Transverse colon (tissue), 4 donors: ENCODE results near the gene PHPT1. TPM values are rescaled to one million over a fixed set of nuclear protein-coding genes. Genes with fewer than 3 reads are reported as not detected.
"Not testable (repeated sequence)": the region's sequence is repeated elsewhere in the genome, so short reads cannot be mapped to it uniquely, and the experiment has no call there.

Experiments used
- DNase-seq: peaks from one replicate; pipeline ENCODE4 v3.0.0-alpha.2; 2019
- H3K27ac ChIP-seq, 4 donors: fragments of 200-600 bp; sonication (generic); 2 replicates each; pipeline ENCODE4 v1.5.1; 2016 to 2018; ENCODE audit warnings: inconsistent platforms in 4 of 4
- H3K27me3 ChIP-seq: fragments of 200-600 bp; sonication (generic); 2 replicates; pipeline ENCODE4 v1.5.1; 2017; ENCODE audit warnings: inconsistent platforms
- H3K36me3 ChIP-seq, 4 donors: fragments of 200-600 bp; sonication (generic); 2 replicates each; pipeline ENCODE4 v1.5.1; 2017 to 2019; ENCODE audit warnings: inconsistent platforms in 4 of 4
- H3K4me1 ChIP-seq, 4 donors: fragments of 200-600 bp; sonication (generic); 2 replicates each; pipeline ENCODE4 v1.5.1; 2017 to 2020; ENCODE audit warnings: inconsistent platforms in 4 of 4
- H3K4me3 ChIP-seq, 4 donors: fragments of 200-600 bp; sonication (generic); 1 replicate in 1 of 4; 2 replicates in 3 of 4; pipeline versions ENCODE4 v1.5.1 to v1.6.1; 2017 to 2019; ENCODE audit warnings: inconsistent platforms in 4 of 4
- H3K9me3 ChIP-seq, 2 donors: fragments of 200-600 bp; sonication (generic); 2 replicates each; pipeline ENCODE4 v1.5.1; 2017 to 2019; ENCODE audit warnings: inconsistent platforms in 2 of 2
- EP300 ChIP-seq: sonication (generic); formaldehyde crosslinking; IDR thresholded peaks from one replicate; pipeline ENCODE4 v1.6.1; 2017; ENCODE audit warnings: antibody characterized with exemption, low read depth
- POLR2A ChIP-seq: fragments of 450-650 bp; IDR thresholded peaks from one replicate; pipeline ENCODE4 v1.6.1; 2016; ENCODE audit warnings: antibody characterized with exemption, mild to moderate bottlenecking, moderate library complexity
- POLR2AphosphoS5 ChIP-seq, 3 donors: sonication (generic); formaldehyde crosslinking; IDR thresholded peaks; one replicate each; pipeline ENCODE4 v1.6.1; 2016; ENCODE audit warnings: antibody characterized with exemption in 3 of 3
- WGBS, 2 donors: methylation state at CpG; one replicate each; pipeline ENCODE4 v1.1.5; 2018; ENCODE audit warnings: low coverage in 1 of 2; 5-methylcytosine and 5-hydroxymethylcytosine counted together
- in situ Hi-C, 4 donors: fragments of 200-750 bp; cut with MboI; loops; one replicate each; pipeline versions ENCODE4 v1.15.0 to v1.15.1; 2017; ENCODE audit warnings: low sequenced_read_pairs in 3 of 4, low pct_ligation_motif_present in 1 of 4, low pct_unique_long_range_greater_than_20kb in 1 of 4
- intact Hi-C: fragments of 100-400 bp; cut with DNase I; formaldehyde crosslinking; loops from one replicate; pipeline ENCODE4 v1.15.1; 2023; ENCODE audit warnings: low total_unique reads
- total RNA-seq, 4 donors: library from RNA; depleted of rRNA; stranded (reverse); fragments of >200 nt; gene quantifications; one replicate each; pipeline ENCODE4 v1.1.0, GENCODE V29; 2016
- TF ChIP-seq, protein P1 (sequence below), 5 experiments: fragments of 200-600 bp in 3 of 5; fragments of 450-650 bp in 2 of 5; sonication (generic) in 3 of 5; IDR thresholded peaks; 1 replicate in 2 of 5; 2 replicates in 3 of 5; pipeline ENCODE4 v1.5.1; 2016 to 2017; ENCODE audit warnings: antibody characterized with exemption in 5 of 5, inconsistent platforms in 3 of 5, mild to moderate bottlenecking in 2 of 5, moderate library complexity in 1 of 5

Gene PHPT1
- total RNA-seq, 4 donors from 2014 or later = 69.7 to 134 (median 107) TPM

DNA sequence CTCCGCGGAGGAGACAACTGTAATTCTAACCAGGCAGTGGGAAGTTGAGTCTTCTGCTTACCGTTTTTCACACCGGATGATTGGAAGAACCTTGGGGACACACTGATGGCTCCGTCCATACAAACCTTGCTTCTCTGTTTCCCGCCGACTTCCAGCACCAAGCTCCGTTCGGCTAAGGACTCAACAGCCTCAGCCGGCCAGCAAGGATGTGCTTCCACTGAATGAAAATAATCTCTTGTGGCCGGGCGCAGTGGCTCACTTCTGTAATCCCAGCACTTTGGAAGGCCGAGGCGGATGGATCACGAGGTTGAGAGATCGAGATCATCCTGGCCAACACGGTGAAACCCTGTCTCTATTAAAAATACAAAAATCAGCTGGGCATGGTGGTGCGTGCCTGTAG is 18.7 kb downstream of the PHPT1 start:
- H3K27me3 ChIP-seq = no peaks in the 10 kb centered on the region
- 97 to 98% methylated on average over 9 to 18 of the region's 18 CpGs for WGBS, 2 donors
- peaks cover 0 to 8% (median 3%) of the 10 kb centered on the region in 4 donors for H3K36me3 ChIP-seq
- H3K4me1 ChIP-seq = peaks cover 7 to 31% (median 20%) of the 10 kb centered on the region in 4 donors
- intact Hi-C loops = loop anchor here (10.0 kb wide), 1 partner anchor 77 kb away; the partner anchor contains the start of genes C8G and FBXW5
- no peak overlapping the region for H3K4me3 ChIP-seq
- in situ Hi-C loops = no loop called here
- no peak for DNase-seq
- TF ChIP-seq EP300 (no peak), POLR2A (no peak)
- TF ChIP-seq, protein P1, sequence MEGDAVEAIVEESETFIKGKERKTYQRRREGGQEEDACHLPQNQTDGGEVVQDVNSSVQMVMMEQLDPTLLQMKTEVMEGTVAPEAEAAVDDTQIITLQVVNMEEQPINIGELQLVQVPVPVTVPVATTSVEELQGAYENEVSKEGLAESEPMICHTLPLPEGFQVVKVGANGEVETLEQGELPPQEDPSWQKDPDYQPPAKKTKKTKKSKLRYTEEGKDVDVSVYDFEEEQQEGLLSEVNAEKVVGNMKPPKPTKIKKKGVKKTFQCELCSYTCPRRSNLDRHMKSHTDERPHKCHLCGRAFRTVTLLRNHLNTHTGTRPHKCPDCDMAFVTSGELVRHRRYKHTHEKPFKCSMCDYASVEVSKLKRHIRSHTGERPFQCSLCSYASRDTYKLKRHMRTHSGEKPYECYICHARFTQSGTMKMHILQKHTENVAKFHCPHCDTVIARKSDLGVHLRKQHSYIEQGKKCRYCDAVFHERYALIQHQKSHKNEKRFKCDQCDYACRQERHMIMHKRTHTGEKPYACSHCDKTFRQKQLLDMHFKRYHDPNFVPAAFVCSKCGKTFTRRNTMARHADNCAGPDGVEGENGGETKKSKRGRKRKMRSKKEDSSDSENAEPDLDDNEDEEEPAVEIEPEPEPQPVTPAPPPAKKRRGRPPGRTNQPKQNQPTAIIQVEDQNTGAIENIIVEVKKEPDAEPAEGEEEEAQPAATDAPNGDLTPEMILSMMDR (IDR thresholded peaks at IDR 0.05) = no peak
- no peak overlapping the region for H3K27ac ChIP-seq
- H3K9me3 ChIP-seq = no peaks in the 10 kb centered on the region

DNA sequence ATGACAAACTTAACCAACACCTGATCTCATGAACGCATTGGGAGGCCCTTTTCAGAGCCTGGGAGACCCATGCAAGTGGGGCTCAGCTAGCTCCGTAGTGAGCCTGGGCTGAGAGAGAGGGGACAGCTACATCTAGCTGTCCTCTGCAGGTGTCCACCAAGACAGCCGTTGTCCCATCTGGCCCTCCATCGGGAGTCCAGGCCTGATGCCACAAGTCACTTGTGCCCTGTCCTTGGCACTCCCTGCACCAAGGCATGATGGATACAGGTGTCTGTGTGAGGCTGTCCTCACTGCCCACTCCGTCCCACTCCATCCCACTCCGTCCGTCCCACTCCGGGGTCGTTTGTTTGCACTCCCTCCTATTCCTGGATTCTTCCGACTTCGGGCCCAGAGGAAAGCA is 19.4 kb downstream of the PHPT1 start:
- 89% methylated on average over 11 of the region's 11 CpGs; no CpG with 5 or more reads in 1 of the 2 donors for WGBS, 2 donors

DNA sequence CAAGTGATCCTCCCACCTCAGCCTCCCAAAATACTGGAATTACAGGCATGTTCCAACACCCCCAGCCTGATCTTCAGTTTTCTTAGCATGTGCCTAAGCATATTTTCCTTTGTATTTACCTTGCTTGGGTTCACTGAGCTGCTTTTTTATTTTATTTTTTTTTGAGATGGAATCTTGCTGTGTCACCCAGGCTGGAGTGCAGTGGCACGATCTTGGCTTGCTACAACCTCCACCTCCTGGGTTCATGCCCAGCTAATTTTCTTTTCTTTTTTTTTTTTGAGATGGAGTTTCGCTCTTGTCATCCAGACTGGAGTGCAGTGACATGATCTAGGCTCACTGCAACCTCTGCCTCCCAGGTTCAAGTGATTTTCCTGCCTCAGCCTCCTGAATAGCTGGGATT is 20.4 kb downstream of the PHPT1 start:
- DNase-seq, H3K36me3 ChIP-seq, H3K27me3 ChIP-seq, H3K4me3 ChIP-seq, in situ Hi-C loops, H3K27ac ChIP-seq, H3K9me3 ChIP-seq: not testable (repeated sequence)
- intact Hi-C loops = loop anchor here (10.0 kb wide), 1 partner anchor 75 kb away; the partner anchor contains the start of genes C8G and FBXW5
- H3K4me1 ChIP-seq = peaks cover 0 to 19% (median 16%) of the 10 kb centered on the region in 4 donors
- WGBS, 2 donors = 86 to 90% methylated on average over 1 to 2 of the region's 2 CpGs

More for the DNA sequence above, 19.4 kb downstream of the PHPT1 start:
- no peak for DNase-seq
- peaks cover 0 to under 1% (median 0%) of the 10 kb centered on the region in 4 donors for H3K36me3 ChIP-seq
- no peak for TF ChIP-seq POLR2A
- TF ChIP-seq, protein P1 (IDR thresholded peaks at IDR 0.05) = no peak
- no peak overlapping the region for H3K4me3 ChIP-seq
- in situ Hi-C loops = no loop called here
- peaks cover 7 to 29% (median 20%) of the 10 kb centered on the region in 4 donors for H3K4me1 ChIP-seq
- no peak overlapping the region for H3K27ac ChIP-seq
- no peaks in the 10 kb centered on the region for H3K9me3 ChIP-seq
- intact Hi-C loops = loop anchor here (10.0 kb wide), 1 partner anchor 76 kb away; the partner anchor contains the start of genes C8G and FBXW5
- no peaks in the 10 kb centered on the region for H3K27me3 ChIP-seq

DNA sequence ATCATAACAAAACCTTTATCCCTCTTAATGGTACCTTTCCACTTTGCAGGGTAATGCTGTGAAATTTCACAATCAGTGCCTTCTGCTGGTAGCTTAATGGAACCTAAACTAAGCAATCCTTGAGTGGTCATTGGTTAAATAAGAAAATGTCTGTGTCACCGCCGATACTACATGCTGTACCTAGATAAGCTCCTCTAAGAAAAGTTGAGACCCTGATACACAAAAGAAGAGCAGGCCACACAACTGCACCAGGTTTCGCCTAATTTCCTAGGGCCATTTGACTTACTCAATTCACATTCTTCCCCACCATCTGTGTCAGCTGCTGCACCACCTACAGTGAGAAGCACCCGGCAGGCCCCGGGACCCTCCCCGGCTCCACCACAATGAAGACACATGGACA is 25.9 kb downstream of the PHPT1 start:
- Histone ChIP-seq H3K27ac (no peak overlapping the region), H3K4me1 (no peaks in the 10 kb centered on the region), H3K27me3 (no peaks in the 10 kb centered on the region), H3K36me3 (no peaks in the 10 kb centered on the region), H3K4me3 (no peak overlapping the region), H3K9me3 (no peaks in the 10 kb centered on the region)
- TF ChIP-seq EP300 (no peak), POLR2AphosphoS5 (IDR thresholded peaks at IDR 0.05) (no peak), POLR2A (no peak)
- TF ChIP-seq, protein P1 (IDR thresholded peaks at IDR 0.05) = no peak
- in situ Hi-C loops (no loop called here), intact Hi-C loops (no loop called here)
- DNase-seq = no peak
- WGBS, 2 donors = 93 to 95% methylated on average over 3 to 6 of the region's 6 CpGs

DNA sequence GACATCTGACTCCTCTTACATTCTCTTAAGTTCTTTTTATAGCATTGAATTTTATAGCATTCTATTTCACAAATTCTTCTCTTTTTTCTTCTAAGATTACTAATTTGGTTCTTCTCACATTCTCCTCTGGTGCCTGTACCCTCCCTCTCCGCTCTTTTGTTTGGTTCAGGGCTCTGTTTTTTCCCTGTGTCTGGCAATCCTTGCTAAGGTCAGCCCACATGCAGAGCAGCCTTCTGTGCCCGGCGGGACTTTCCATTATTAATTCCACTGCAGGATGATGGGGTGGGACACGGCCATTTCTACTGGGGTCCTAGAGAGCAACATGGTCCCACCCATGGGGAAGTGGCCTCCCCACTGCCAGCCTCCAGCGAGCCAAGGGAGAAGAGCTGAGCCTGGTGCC is 27.3 kb downstream of the PHPT1 start:
- Histone ChIP-seq H3K9me3 (no peaks in the 10 kb centered on the region), H3K4me3 (no peak overlapping the region), H3K27ac (no peak overlapping the region), H3K36me3 (no peaks in the 10 kb centered on the region), H3K4me1 (peaks cover 0 to 4% (median 1%) of the 10 kb centered on the region in 4 donors), H3K27me3 (no peaks in the 10 kb centered on the region)
- intact Hi-C loops (no loop called here), in situ Hi-C loops (no loop called here)
- WGBS, 2 donors = 79 to 100% methylated on average over 1 to 5 of the region's 5 CpGs
- TF ChIP-seq, protein P1 (IDR thresholded peaks at IDR 0.05) = no peak
- TF ChIP-seq EP300 (no peak), POLR2AphosphoS5 (IDR thresholded peaks at IDR 0.05) (no peak), POLR2A (no peak)
- DNase-seq = no peak
